LNCAP (cell line): ENCODE results near the gene SELENOS.

Source experiments
- TF ChIP-seq, protein P1 (sequence below): fragments of 450-650 bp; IDR thresholded peaks from 2 replicates; pipeline ENCODE4 v1.5.1; 2017; ENCODE audit warnings: mild to moderate bottlenecking

The SELENOS gene

DNA sequence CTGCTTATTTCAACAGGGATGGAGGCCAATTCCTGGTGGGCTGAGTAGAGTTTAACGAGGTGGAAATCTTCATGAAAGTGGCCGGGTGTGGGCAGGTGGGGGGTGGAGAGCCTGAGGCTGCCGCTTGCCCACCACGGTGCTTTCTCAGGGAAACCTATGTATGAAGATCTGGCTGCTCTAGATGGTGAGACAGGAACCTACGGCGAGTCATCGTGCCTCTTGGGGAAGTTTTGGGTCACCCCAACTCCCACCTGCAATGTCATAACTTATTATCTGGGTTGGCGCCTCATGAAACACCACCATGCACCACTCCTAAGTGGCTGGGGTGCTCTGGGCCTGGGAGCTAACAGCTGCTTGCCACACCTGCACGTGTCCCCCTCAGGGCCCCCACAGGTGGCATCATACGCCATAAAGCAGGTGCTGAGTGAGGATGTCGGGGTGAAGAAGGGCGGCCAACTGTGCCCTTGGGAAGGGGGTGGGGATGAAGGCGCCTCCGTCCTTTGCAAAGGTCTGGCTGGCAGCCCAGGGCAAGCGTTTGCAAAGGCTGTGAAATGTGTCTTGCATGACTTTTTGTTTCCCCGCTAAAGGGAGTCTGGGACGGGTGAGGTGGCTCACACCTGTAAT, 45.7 kb upstream of the SELENOS start:
- TF ChIP-seq, protein P1, sequence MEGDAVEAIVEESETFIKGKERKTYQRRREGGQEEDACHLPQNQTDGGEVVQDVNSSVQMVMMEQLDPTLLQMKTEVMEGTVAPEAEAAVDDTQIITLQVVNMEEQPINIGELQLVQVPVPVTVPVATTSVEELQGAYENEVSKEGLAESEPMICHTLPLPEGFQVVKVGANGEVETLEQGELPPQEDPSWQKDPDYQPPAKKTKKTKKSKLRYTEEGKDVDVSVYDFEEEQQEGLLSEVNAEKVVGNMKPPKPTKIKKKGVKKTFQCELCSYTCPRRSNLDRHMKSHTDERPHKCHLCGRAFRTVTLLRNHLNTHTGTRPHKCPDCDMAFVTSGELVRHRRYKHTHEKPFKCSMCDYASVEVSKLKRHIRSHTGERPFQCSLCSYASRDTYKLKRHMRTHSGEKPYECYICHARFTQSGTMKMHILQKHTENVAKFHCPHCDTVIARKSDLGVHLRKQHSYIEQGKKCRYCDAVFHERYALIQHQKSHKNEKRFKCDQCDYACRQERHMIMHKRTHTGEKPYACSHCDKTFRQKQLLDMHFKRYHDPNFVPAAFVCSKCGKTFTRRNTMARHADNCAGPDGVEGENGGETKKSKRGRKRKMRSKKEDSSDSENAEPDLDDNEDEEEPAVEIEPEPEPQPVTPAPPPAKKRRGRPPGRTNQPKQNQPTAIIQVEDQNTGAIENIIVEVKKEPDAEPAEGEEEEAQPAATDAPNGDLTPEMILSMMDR = no peak

DNA sequence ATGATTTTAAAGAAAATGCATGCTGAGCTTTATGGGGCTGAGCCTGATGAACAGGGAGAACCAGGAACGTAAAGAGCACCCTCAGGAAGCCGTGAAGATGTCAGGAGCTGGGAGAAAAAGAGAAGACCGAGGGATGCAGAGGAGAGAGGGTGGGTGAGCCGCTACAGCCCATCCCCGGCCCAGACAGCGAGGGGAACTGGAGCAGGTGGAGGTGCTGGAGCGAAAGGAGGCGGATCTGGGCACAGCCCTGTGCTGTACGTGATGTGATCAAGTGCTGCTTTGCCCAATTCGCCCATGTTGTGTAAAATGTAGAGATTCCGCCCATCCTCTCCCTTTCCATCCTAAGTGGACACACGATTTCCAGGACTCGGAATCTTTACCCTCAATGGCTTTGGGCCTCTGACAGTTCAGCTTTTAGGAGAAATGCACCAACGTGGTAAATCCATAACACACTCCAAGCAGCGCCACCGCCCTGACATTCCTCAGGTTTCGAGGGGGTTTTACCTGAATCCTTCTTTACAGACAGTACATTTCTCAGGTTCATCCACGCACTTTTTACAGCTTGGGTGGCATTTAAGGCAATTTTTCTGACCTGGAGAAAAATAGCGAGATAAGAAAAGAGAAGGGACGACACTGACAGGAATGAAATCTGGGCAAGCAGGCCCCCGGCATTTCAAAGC, 44.9 kb upstream of the SELENOS start:
- TF ChIP-seq, protein P1 = no peak

DNA sequence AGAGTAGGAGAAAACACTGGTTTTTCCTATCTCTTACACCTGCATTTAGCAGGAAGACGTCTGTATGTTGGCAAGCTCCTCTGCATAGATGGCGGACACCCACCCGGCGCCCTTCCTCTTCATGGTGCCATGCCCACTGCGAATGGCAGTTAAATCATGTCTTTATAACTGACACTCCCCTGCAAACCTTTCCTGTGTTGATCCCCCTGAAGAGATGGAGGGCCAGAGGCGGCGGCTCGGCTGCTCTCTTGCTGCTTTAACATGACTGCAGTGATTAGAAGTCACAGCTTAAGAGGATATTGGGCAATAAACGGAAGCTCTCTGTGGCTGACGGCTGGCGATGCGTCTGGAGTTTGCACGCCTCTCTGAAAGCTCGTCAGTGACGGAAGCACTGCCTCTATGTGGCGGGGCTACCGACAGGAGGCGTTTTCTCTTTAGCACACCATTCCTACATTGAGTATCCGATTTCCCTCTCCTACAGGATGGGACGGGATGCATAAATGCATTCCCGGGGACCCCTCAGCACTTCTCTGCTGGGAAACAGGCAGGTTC, 43.3 kb upstream of the SELENOS start:
- TF ChIP-seq, protein P1 = no peak

DNA sequence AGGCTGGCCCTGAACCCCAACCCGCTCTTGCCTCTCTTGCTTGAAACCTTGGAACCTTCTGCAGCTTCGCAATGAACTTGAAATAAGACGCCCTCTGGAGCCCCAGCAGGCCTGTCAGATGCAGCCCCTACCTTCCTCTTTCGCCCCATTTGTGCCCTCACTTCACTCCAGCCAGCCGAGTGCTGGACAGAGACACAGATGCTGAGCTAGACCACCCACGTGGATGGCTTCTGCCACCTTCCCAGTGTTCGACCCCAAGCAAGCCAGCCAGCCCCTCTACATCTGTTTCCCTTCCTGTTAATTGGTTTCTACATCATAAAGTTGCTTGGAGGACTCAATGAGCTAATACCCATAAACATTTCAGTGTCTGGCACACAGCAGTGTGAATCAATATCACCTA, 41.6 kb upstream of the SELENOS start:
- TF ChIP-seq, protein P1 = no peak

DNA sequence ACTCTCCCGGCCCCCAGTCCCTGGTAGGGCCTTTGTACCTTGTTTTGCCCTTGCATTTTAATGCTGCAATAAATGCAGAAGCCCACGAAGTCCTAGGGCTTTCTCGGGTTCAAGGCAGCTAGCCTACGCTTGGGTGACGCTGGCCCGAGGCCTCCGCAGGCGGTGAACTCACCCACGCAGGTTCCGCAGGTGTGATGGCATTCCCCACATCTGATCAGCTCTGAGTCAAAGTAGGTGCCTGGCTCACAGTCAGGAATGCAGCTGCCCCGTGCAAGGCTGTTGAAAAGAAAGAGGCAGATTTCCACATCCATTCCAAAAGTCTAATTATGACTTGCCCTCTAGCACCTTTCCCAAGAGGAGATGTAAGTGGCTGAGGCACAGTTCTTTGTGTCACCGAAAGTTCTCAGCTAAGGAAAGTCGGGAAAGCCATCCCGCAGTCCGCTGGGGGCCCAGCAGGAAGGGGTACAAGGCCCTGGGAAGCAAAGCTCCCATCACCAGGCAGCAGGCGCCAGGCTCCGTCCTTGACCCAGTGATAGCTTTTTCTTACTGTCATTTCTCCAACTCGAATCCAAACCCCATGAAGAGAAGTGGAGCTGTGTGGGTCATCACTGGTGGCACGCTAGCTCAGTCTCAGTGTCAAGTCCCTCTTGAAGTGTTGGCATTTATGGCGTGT, 41.0 kb upstream of the SELENOS start:
- TF ChIP-seq, protein P1 = no peak

DNA sequence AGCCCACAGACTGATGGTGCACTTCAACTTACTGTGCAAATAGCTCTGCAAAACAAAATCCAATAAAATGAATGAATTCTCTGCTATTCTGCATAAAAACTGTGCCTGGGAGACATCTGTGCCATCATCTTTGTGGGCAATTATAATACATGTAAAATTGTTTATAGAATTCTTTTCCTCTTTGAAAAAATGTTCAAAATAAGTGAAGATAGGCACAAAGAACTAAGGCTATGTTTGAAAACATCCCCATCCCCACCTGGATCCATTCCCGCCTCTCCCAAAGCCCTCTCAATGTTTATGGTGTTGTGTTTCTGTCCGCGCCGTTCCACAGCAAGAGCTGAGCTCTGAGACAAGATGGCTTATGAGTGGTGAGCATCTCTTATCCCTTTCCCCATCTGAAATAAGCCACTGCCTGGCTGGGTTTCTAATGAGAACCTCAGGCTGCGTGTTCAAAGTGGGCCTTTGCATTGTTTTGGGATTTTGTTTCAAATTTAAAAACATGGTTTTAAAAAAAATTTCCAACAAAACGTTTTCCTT, 40.1 kb upstream of the SELENOS start:
- TF ChIP-seq, protein P1 = no peak

DNA sequence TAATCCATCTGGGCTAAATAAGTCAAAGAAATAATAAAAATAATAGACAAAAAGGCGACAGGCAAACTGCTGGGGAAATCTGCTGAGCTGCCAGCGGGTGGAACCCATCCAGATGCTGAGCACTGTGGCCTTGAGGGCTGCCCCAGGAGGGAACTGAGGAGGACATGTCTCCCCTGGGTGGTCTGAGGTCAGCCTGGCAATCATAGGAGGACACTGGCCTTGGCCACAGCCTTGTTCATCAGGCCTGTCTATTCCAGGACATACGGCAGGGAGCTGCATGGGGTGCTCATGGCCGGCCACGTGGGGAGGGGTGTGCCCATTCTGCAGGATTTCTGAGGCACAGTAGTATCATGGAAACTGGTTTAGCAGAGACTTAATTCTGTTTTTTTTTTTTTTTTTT, 39.2 kb upstream of the SELENOS start:
- TF ChIP-seq, protein P1 = no peak
